HepG2 (cell line): ENCODE measurements around the gene DRAXIN.

Source experiments
- CBFB ChIP-seq: sonication (generic); formaldehyde crosslinking; IDR thresholded peaks from 2 replicates; pipeline ENCODE4 v1.4.0; 2020; ENCODE audit warnings: missing genetic modification reagents
- CTCF ChIP-seq: sonication (generic); formaldehyde crosslinking; IDR thresholded peaks from 2 replicates; pipeline ENCODE4 v1.5.0; 2020; ENCODE audit warnings: mild to moderate bottlenecking, missing genetic modification reagents, moderate library complexity
- ELF4 ChIP-seq: sonication (generic); formaldehyde crosslinking; IDR thresholded peaks from 2 replicates; pipeline ENCODE4 v1.5.0; 2020; ENCODE audit warnings: missing genetic modification reagents, mild to moderate bottlenecking, moderate library complexity, borderline replicate concordance
- HHEX ChIP-seq: IDR thresholded peaks from 2 replicates; pipeline ENCODE4 v1.6.1; 2016; ENCODE audit warnings: control low read depth
- MAX ChIP-seq: IDR thresholded peaks from 2 replicates; pipeline ENCODE4 v1.6.1; 2012; ENCODE audit warnings: inconsistent platforms
- MYC ChIP-seq: sonication (generic); formaldehyde crosslinking; IDR thresholded peaks from 2 replicates; pipeline ENCODE4 v1.9.0; 2021; ENCODE audit warnings: missing genetic modification reagents, borderline replicate concordance
- REST ChIP-seq, 2 experiments: IDR thresholded peaks; 2 replicates each; pipeline ENCODE4 v1.6.1; 2011 to 2012; ENCODE audit warnings: low read length in 2 of 2, borderline replicate concordance in 1 of 2, low read depth in 1 of 2, mild to moderate bottlenecking in 1 of 2, moderate library complexity in 1 of 2
- RFX5 ChIP-seq: IDR thresholded peaks from 2 replicates; pipeline ENCODE4 v1.6.1; 2011; ENCODE audit warnings: low read depth, low read length, improper control_type of control experiment
- SMAD3 ChIP-seq: sonication (generic); formaldehyde crosslinking; IDR thresholded peaks from 2 replicates; pipeline ENCODE4 v1.4.0; 2020; ENCODE audit warnings: missing genetic modification reagents
- SMC3 ChIP-seq: IDR thresholded peaks from 2 replicates; pipeline ENCODE4 v1.6.1; 2011; ENCODE audit warnings: low read length, improper control_type of control experiment
- TRIM24 ChIP-seq: sonication (generic); formaldehyde crosslinking; IDR thresholded peaks from 2 replicates; pipeline ENCODE4 v1.8.0; 2022; ENCODE audit warnings: mild to moderate bottlenecking, missing genetic modification reagents
- ZFP91 ChIP-seq: sonication (generic); formaldehyde crosslinking; IDR thresholded peaks from 2 replicates; pipeline ENCODE4 v1.9.0; 2022; ENCODE audit warnings: missing genetic modification reagents, mild to moderate bottlenecking, borderline replicate concordance

- TF ChIP-seq MYC (CRISPR knock-in tag) (no peak), TRIM24 (CRISPR knock-in tag) (no peak), RFX5 (no peak), MAX (no peak), SMC3 (no peak), REST (IDR thresholded peaks at IDR 0.05; ENCODE audit: borderline replicate concordance in 1 of 2, low read depth in 1 of 2, low read length in 2 of 2) (no peak), ZFP91 (CRISPR knock-in tag) (no peak), SMAD3 (CRISPR knock-in tag) (no peak), ELF4 (CRISPR knock-in tag) (no peak), CBFB (CRISPR knock-in tag) (no peak), HHEX (no peak), CTCF (CRISPR knock-in tag) (no peak)
Observed at GRCh38 chr1:11675325-11675724, 16.2 kb upstream of the DRAXIN start.
